Heart right ventricle (tissue), 16 donors: ENCODE results near the gene FCSK. TPM values are rescaled to one million over a fixed set of nuclear protein-coding genes. Genes with fewer than 3 reads are reported as not detected.

Experiments used
- ATAC-seq, 8 donors: fragments of 200-7000 bp; cut with Tn5 transposase; one replicate each; pipeline ENCODE4 v1.9.1; 2020; ENCODE audit warnings: mild to moderate bottlenecking in 8 of 8, moderate library complexity in 8 of 8, moderate number of reproducible peaks in 1 of 8
- DNase-seq, 2 donors: peaks; one replicate each; pipeline ENCODE4 v3.0.0-alpha.2; 2020
- H3K27ac ChIP-seq, 10 donors: fragments of 200-600 bp; sonication (generic) in 2 of 10; one replicate each; pipeline versions ENCODE4 v1.5.0 to v1.8.0; 2020 to 2022; ENCODE audit warnings: mild to moderate bottlenecking in 3 of 10
- H3K27me3 ChIP-seq, 7 donors: fragments of 200-600 bp; one replicate each; pipeline ENCODE4 v1.8.0; 2021 to 2022; ENCODE audit warnings: mild to moderate bottlenecking in 2 of 7
- H3K36me3 ChIP-seq, 9 donors: fragments of 200-600 bp; sonication (generic) in 1 of 9; one replicate each; pipeline versions ENCODE4 v1.5.0 to v1.8.0; 2020 to 2022; ENCODE audit warnings: mild to moderate bottlenecking in 2 of 9
- H3K4me1 ChIP-seq, 9 donors: fragments of 200-600 bp; sonication (generic) in 1 of 9; one replicate each; pipeline versions ENCODE4 v1.5.0 to v1.8.0; 2020 to 2022; ENCODE audit warnings: mild to moderate bottlenecking in 4 of 9
- H3K4me3 ChIP-seq, 10 donors: fragments of 200-600 bp; sonication (generic) in 2 of 10; one replicate each; pipeline versions ENCODE4 v1.5.0 to v1.8.0; 2020 to 2022; ENCODE audit warnings: mild to moderate bottlenecking in 7 of 10, moderate library complexity in 2 of 10
- H3K9me3 ChIP-seq, 11 donors: fragments of 200-600 bp in 10 of 11; sonication (generic) in 2 of 11; one replicate each; pipeline versions ENCODE4 v1.5.0 to v1.8.0; 2013 to 2022; ENCODE audit warnings: mild to moderate bottlenecking in 2 of 11, control low read depth in 1 of 11, moderate library complexity in 1 of 11
- CTCF ChIP-seq, 9 donors: fragments of 200-600 bp; sonication (generic) in 2 of 9; IDR thresholded peaks; one replicate each; pipeline versions ENCODE4 v1.5.0 to v1.8.0; 2021 to 2022; ENCODE audit warnings: antibody characterized with exemption in 9 of 9, mild to moderate bottlenecking in 5 of 9, moderate library complexity in 1 of 9
- WGBS, 2 donors: extraction: QIAGEN DNeasy Blood & Tissue Kit; methylation state at CpG; one replicate each; pipeline ENCODE4 v1.1.7; 2013; ENCODE audit warnings: inconsistent platforms in 1 of 2; 5-methylcytosine and 5-hydroxymethylcytosine counted together
- intact Hi-C, 10 donors: fragments of 100-400 bp; cut with DNase I; formaldehyde crosslinking; loops; one replicate each; pipeline versions ENCODE4 v1.11.1 to v1.14.2; 2022
- polyA plus RNA-seq, 2 donors: library from polyadenylated mRNA; stranded (reverse); fragments of 200-250 nt; gene quantifications; one replicate each; pipeline ENCODE4 v1.2.3, GENCODE V29; 2013
- total RNA-seq, 10 donors: library from RNA; stranded (reverse); fragmentation: NEBNext Ultra II Directional in 3 of 10; extraction: Animal tissue kit (Norgen Biotek cat#: 25700) in 3 of 10; gene quantifications; one replicate each; pipeline versions ENCODE4 v1.2.1 to v1.2.4, GENCODE V29; 2021 to 2023
- donor health status: Arrhythmogenic right ventricular cardiomyopathy.
- donor health status: ischemic (EF 13 %, LVEDD 7.1; RV severe dilation, severe dysfunction).
- donor health status: healthy with polysubstance abuse.
- donor health status: DM: no; HTN: yes; CAD: no.
- donor health status: DM: no; HTN: no; CAD: no.
- donor health status: ischemic (EF 25% LVEDD 6.9; RV normal size, moderate dysfunction).
- donor health status: ischemic (EF 25% LVEDD 5.7; RV mildly dilated, moderate dysfunction).
- donor health status: healthy.
- donor health status: DM: yes; HTN: yes; CAD: no.
- donor health status: Ischemic cardiomyopathy.
- donor health status: ischemic (EF 35%, LVEDD 5.7; RV mildly dilated, moderate dysfunction).
- donor health status: nonischemic (EF 11% LVEDD 7.7; RV severe dilation, severe dysfunction).
- donor health status: DM: yes; HTN: yes; CAD: no.
- donor health status: PGD.
- donor health status: ischemic (EF 29% LVEDD 5.4; RV normal size, mild dysfunction).
- donor health status: nonischemic (EF 23%, LVEDD 6.1; RV moderate dilation, normal function).

The FCSK gene
- total and polyA plus RNA-seq, 12 donors, result 6.3 to 15.4 (median 9.0) TPM

- DNase-seq, result no peak
- intact Hi-C loops, result loop anchor here in 2 of 10 donors (10.0 kb wide), 2 partner anchors 66 to 86 kb away; no protein-coding TSS in a partner anchor
- WGBS, 2 donors, result 60 to 69% methylated on average over 8 of the region's 8 CpGs
- peak in 1 of 9 donors; percentile 10 for TF ChIP-seq CTCF (IDR thresholded peaks at IDR 0.05)
- peak in 7 of 8 donors; percentile 49 to 90 (median 77) for ATAC-seq
- Histone ChIP-seq H3K4me1 (peaks cover 0 to 20% (median 11%) of the 10 kb centered on the region in 9 donors), H3K36me3 (peaks cover 0 to 42% (median 10%) of the 10 kb centered on the region in 9 donors), H3K9me3 (no peaks in the 10 kb centered on the region), H3K27ac (peak overlapping the region in 2 of 10 donors; percentile 13 to 36), H3K27me3 (no peaks in the 10 kb centered on the region), H3K4me3 (no peak overlapping the region)
Observed at GRCh38 chr16:70460737-70461261, 6.4 kb downstream of the FCSK start.

GRCh38 chr16:70463235-70463634, 8.8 kb downstream of the FCSK start:
- peaks cover 0 to 15% (median 10%) of the 10 kb centered on the region in 9 donors for H3K4me1 ChIP-seq
- H3K27ac ChIP-seq, result no peak overlapping the region
- ATAC-seq (no peak), DNase-seq (no peak)
- no peaks in the 10 kb centered on the region for H3K9me3 ChIP-seq
- 98% methylated on average over 2 of the region's 2 CpGs for WGBS, 2 donors
- peaks cover 0 to 58% (median 13%) of the 10 kb centered on the region in 9 donors for H3K36me3 ChIP-seq
- H3K4me3 ChIP-seq, result no peak overlapping the region
- no peak for TF ChIP-seq CTCF (IDR thresholded peaks at IDR 0.05)
- H3K27me3 ChIP-seq, result no peaks in the 10 kb centered on the region
- intact Hi-C loops, result loop anchor here in 2 of 10 donors (10.0 kb wide), 2 partner anchors 68 to 88 kb away; no protein-coding TSS in a partner anchor

- ATAC-seq, result no peak
- Histone ChIP-seq H3K36me3 (peaks cover 0 to 62% (median 13%) of the 10 kb centered on the region in 9 donors), H3K27me3 (no peaks in the 10 kb centered on the region), H3K4me3 (no peak overlapping the region), H3K4me1 (peaks cover 0 to 9% (median 4%) of the 10 kb centered on the region in 9 donors), H3K27ac (no peak overlapping the region), H3K9me3 (no peaks in the 10 kb centered on the region)
- WGBS, 2 donors, result 89 to 93% methylated on average over 13 of the region's 13 CpGs
- no peak for TF ChIP-seq CTCF (IDR thresholded peaks at IDR 0.05)
- intact Hi-C loops, result loop anchor here in 2 of 10 donors (10.0 kb wide), 2 partner anchors 71 to 91 kb away; no protein-coding TSS in a partner anchor
- DNase-seq, result no peak
Observed at GRCh38 chr16:70465999-70466804, 11.8 kb downstream of the FCSK start.

- no peak for TF ChIP-seq CTCF (IDR thresholded peaks at IDR 0.05)
- Histone ChIP-seq H3K4me1 (peaks cover 0 to 3% (median 0%) of the 10 kb centered on the region in 9 donors), H3K9me3 (no peaks in the 10 kb centered on the region), H3K36me3 (peaks cover 0 to 64% (median 13%) of the 10 kb centered on the region in 9 donors), H3K27ac (no peak overlapping the region), H3K27me3 (no peaks in the 10 kb centered on the region), H3K4me3 (no peak overlapping the region)
- DNase-seq (no peak), ATAC-seq (no peak)
- intact Hi-C loops, result loop anchor here in 2 of 10 donors (10.0 kb wide), 2 partner anchors 72 to 92 kb away; no protein-coding TSS in a partner anchor
- WGBS, 2 donors, result 75 to 93% methylated on average over 7 of the region's 7 CpGs
Observed at GRCh38 chr16:70466805-70467076, 12.3 kb downstream of the FCSK start.
